ENCODE results near the gene SLC35B3.

The SLC35B3 gene

DNA sequence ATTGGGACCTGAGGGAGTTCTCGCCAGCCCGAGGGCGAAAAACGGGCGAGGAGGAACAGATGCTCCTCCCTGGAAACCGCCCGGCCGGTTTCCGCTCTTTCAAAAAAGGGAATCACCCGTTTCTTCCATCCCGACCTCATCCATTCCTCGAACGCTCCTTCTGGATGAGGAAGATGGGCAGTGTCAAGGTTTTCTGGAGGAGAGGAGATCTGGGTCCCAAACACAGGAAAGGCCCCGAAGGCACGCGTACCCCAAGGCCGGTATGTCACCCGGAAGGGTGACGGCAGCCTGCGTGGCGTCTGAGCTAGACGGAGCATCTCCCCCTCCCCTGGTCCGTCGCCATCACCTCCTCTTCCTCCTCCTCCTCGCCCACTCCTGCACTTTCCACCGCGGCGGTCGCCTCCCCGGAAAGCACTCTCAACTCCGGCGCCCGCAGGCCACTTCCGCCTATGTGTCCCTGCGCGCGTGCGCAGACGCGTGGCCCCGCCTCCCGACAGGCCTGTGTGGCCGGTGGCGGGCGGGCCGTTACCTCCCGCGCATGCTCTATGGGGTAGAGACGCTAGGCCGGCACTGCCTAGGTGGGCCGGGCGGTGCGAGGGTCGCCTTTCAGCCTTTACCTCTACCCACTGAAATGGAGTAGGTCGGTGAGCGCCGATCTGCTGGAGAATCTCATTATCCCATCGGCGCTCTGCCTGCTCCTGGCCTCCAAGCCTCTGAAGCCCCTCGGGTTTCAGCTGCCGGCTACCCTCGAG lies at the start of gene SLC35B3:
Gene SLC35B3 (minus strand): TSS at position 453 of the 752 bp plus-strand sequence.
- TF ChIP-seq, protein P1, sequence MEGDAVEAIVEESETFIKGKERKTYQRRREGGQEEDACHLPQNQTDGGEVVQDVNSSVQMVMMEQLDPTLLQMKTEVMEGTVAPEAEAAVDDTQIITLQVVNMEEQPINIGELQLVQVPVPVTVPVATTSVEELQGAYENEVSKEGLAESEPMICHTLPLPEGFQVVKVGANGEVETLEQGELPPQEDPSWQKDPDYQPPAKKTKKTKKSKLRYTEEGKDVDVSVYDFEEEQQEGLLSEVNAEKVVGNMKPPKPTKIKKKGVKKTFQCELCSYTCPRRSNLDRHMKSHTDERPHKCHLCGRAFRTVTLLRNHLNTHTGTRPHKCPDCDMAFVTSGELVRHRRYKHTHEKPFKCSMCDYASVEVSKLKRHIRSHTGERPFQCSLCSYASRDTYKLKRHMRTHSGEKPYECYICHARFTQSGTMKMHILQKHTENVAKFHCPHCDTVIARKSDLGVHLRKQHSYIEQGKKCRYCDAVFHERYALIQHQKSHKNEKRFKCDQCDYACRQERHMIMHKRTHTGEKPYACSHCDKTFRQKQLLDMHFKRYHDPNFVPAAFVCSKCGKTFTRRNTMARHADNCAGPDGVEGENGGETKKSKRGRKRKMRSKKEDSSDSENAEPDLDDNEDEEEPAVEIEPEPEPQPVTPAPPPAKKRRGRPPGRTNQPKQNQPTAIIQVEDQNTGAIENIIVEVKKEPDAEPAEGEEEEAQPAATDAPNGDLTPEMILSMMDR (IDR thresholded peaks at IDR 0.05; ENCODE audit: extremely low read depth, insufficient read depth, missing control alignments): no peak
- peak; percentile 93 for DNase-seq (ENCODE audit: low spot score)
- in situ Hi-C loops (cut with MboI; ENCODE audit: low pct_unique_long_range_greater_than_20kb, low sequenced_read_pairs, unreplicated experiment): no loop called here

DNA sequence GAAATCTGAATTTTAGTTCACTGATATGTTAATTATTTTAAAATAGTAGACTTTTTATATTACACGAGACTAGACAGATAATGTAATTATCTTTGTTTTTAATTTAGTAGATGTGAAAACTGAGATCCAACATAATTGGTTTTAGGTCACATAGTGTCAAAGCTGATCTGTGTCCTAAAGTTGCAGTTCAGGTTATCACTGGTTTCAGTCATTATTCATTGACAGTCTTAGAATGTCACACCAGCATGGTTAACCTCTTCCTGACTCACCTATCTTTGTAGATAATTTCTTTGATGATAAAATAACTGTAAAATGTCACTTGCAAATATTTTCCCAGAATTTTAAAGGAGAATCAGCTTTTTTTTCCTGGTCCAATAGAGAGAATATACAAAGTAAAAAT lies 48.3 kb upstream of the SLC35B3 start:
- no peak for DNase-seq (ENCODE audit: low spot score)
- in situ Hi-C loops (cut with MboI; ENCODE audit: low pct_unique_long_range_greater_than_20kb, low sequenced_read_pairs, unreplicated experiment): no loop called here
- TF ChIP-seq, protein P1 (IDR thresholded peaks at IDR 0.05; ENCODE audit: extremely low read depth, insufficient read depth, missing control alignments): no peak

DNA sequence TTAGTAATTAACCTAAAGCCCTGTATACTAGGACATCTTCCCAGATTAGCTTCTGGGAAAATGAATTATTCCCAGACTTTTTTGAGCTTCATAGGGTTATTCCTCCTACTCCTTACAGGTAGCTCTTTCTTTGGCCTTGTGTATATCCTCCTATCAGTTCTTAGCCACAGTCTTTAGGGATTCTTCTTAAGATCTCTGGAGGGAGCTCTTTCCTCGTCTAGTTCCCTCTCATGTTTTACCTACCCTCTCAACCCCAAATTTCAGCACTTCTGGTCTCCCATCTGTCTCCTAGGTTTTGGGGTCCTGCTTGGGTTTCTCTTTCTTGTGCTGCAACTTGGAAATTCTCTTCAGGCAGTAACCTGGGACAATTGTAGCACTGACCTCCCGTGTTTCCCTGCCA lies 46.4 kb upstream of the SLC35B3 start:
- DNase-seq (ENCODE audit: low spot score): peak; percentile 13
- in situ Hi-C loops (cut with MboI; ENCODE audit: low pct_unique_long_range_greater_than_20kb, low sequenced_read_pairs, unreplicated experiment): no loop called here
- TF ChIP-seq, protein P1 (IDR thresholded peaks at IDR 0.05; ENCODE audit: extremely low read depth, insufficient read depth, missing control alignments): peak; percentile 30

DNA sequence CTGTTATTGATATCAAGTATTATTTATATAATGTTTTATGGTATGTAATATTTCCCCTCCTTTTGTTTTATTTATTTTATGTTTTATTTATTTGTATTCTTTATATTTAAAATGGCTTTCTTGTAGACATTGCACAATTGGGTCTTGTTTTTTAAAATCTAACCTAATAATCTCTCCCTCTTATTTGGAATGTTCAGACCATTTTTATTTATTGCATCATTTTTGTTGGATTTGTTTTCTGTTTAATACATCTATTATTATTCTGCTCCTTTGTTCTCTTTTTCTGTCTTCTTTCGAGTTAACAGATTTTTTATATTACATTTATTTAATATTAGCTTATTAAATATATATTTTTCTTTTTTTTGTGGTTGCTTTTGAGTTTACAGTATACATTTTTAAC lies 43.1 kb upstream of the SLC35B3 start:
- TF ChIP-seq, protein P1 (IDR thresholded peaks at IDR 0.05; ENCODE audit: extremely low read depth, insufficient read depth, missing control alignments): no peak
- in situ Hi-C loops (cut with MboI; ENCODE audit: low pct_unique_long_range_greater_than_20kb, low sequenced_read_pairs, unreplicated experiment): no loop called here
- no peak for DNase-seq (ENCODE audit: low spot score)

DNA sequence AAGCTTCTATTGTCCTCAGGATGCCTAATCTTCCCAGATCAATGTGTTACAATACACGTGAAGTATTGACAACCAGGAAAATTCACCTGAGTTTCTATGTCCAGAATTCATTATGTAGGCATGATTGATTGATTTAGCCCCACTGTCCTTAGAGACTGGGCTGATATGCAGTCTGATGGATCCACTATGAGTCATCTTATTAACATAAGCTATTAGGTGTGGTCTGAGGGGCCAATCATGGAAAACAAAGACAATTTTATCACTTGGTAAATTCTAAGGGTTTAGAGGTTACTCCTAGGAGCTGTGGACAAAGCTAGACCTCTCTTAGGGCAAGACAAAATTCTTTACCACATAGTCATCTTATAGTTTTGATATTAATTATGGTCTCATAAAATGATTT lies 41.3 kb upstream of the SLC35B3 start:
- DNase-seq (ENCODE audit: low spot score): no peak
- TF ChIP-seq, protein P1 (IDR thresholded peaks at IDR 0.05; ENCODE audit: extremely low read depth, insufficient read depth, missing control alignments): no peak
- in situ Hi-C loops (cut with MboI; ENCODE audit: low pct_unique_long_range_greater_than_20kb, low sequenced_read_pairs, unreplicated experiment): no loop called here

DNA sequence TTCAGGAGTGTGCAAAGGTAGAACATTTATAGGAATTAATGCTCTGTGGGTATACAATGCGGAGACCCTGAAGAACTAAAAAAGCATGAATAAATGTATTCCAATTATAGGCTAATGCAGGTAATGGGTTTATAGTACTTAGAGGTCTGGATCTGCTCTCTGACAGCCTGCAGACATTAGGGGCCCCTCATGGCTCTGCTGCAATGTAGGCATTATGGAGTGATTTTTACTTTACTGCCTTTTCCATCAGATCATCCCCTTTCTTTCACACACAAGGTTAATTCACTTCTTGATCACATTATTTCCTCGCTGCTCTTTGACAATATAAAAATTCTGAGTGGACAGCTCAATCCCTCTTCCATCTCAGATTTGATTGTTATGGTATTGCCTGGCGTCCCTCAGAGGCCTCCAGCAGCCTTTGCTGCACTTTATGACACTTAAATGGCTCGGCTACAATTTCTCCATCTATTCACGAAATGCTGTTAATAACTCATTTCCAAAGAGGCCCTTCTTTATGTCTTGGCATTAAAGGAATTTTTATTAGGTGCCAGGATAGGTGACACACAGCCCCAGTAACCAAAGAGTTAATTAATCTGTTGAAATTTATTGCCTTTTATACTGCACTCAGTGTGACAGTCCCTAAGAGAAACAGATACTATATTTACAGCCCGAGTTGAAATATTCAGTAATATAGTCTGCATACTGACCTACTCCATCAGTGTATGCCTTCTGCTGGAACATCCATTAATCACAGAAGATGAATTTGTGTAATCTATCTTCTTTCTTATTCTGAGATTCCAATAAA lies 33.4 kb upstream of the SLC35B3 start:
- DNase-seq (ENCODE audit: low spot score): no peak
- in situ Hi-C loops (cut with MboI; ENCODE audit: low pct_unique_long_range_greater_than_20kb, low sequenced_read_pairs, unreplicated experiment): no loop called here
- TF ChIP-seq, protein P1 (IDR thresholded peaks at IDR 0.05; ENCODE audit: extremely low read depth, insufficient read depth, missing control alignments): no peak
